OCI-LY1 (cell line): ENCODE results near the gene HOMEZ.

Experiments
- H2AFZ ChIP-seq: fragments of 200-600 bp; sonication (generic), shearing (Covaris generic); 2 replicates; pipeline ENCODE4 v1.6.0; 2014; ENCODE audit warnings: antibody characterized with exemption, mild to moderate bottlenecking, low read length
- H3F3A ChIP-seq: fragments of 200-600 bp; sonication (generic), shearing (Covaris generic); 2 replicates; pipeline ENCODE4 v1.6.0; 2014; ENCODE audit warnings: mild to moderate bottlenecking, antibody characterized with exemption, low read length, moderate library complexity; ENCODE audit not compliant: insufficient read depth
- H3K27ac ChIP-seq: fragments of 200-600 bp; sonication (generic); 2 replicates; pipeline ENCODE4 v1.5.1; 2014; ENCODE audit warnings: low read length, mixed run types, mild to moderate bottlenecking, low read depth; ENCODE audit not compliant: poor library complexity, severe bottlenecking
- H3K27me3 ChIP-seq: fragments of 200-600 bp; sonication (generic); 2 replicates; pipeline ENCODE4 v1.6.0; 2014; ENCODE audit warnings: antibody characterized with exemption, mild to moderate bottlenecking, low read length, moderate library complexity; ENCODE audit not compliant: insufficient read depth
- H3K36me3 ChIP-seq: fragments of 200-600 bp; sonication (generic); 2 replicates; pipeline ENCODE4 v1.6.1; 2014; ENCODE audit warnings: mild to moderate bottlenecking, antibody characterized with exemption, low read length, moderate library complexity, mixed read lengths; ENCODE audit not compliant: insufficient read depth
- H3K4me1 ChIP-seq: fragments of 200-600 bp; sonication (generic); 2 replicates; pipeline ENCODE4 v1.5.1; 2014; ENCODE audit warnings: mild to moderate bottlenecking, low read length, moderate library complexity; ENCODE audit not compliant: insufficient read depth, severe bottlenecking
- H3K4me2 ChIP-seq: fragments of 200-600 bp; sonication (generic), shearing (Covaris generic); 2 replicates; pipeline ENCODE4 v1.6.1; 2014; ENCODE audit warnings: low read length
- H3K4me3 ChIP-seq: fragments of 200-600 bp; sonication (generic); 2 replicates; pipeline ENCODE4 v1.5.1; 2014; ENCODE audit warnings: low read length, low read depth, mild to moderate bottlenecking, mixed read lengths; ENCODE audit not compliant: poor library complexity, severe bottlenecking
- H3K79me2 ChIP-seq: fragments of 200-600 bp; shearing (Covaris generic); 2 replicates; pipeline ENCODE4 v1.6.1; 2016; ENCODE audit warnings: mixed run types, low read length, mixed read lengths; ENCODE audit not compliant: insufficient read depth
- H3K9ac ChIP-seq: fragments of 200-600 bp; sonication (generic), shearing (Covaris generic); 2 replicates; pipeline ENCODE4 v1.6.1; 2014; ENCODE audit warnings: mild to moderate bottlenecking, low read length, mixed read lengths
- H3K9me2 ChIP-seq: fragments of 200-600 bp; sonication (generic), shearing (Covaris generic); 2 replicates; pipeline ENCODE4 v1.6.1; 2014; ENCODE audit warnings: low read depth, mild to moderate bottlenecking, low read length, mixed read lengths
- H3K9me3 ChIP-seq: fragments of 200-600 bp; shearing (Covaris generic); 2 replicates; pipeline ENCODE4 v1.6.1; 2014; ENCODE audit warnings: low read length, mixed read lengths
- H4K20me1 ChIP-seq: fragments of 200-600 bp; sonication (generic), shearing (Covaris generic); 2 replicates; pipeline ENCODE4 v1.6.0; 2016; ENCODE audit warnings: mild to moderate bottlenecking, low read length; ENCODE audit not compliant: insufficient read depth
- CTCF ChIP-seq: fragments of 200-600 bp; sonication (generic), shearing (Covaris generic); IDR thresholded peaks from 2 replicates; pipeline ENCODE4 v1.5.1; 2017; ENCODE audit warnings: mild to moderate bottlenecking, antibody characterized with exemption, low read length, moderate library complexity, mixed read lengths
- EZH2 ChIP-seq: fragments of 200-600 bp; sonication (generic), shearing (Covaris generic); IDR thresholded peaks from 2 replicates; pipeline ENCODE4 v1.8.0; 2017; ENCODE audit warnings: borderline replicate concordance, mixed run types, mild to moderate bottlenecking, antibody characterized with exemption, low read length, moderate library complexity, mixed read lengths

The HOMEZ gene

GRCh38 chr14:23323838-23324454, 38.0 kb upstream of the HOMEZ start:
- Histone ChIP-seq H3K9me2 (no peaks in the 10 kb centered on the region), H3K9ac (no peak overlapping the region), H3K27ac (no peak overlapping the region), H3K79me2 (peaks cover 12% of the 10 kb centered on the region), H3K4me2 (no peak overlapping the region), H3K4me1 (peaks cover 22% of the 10 kb centered on the region), H3K27me3 (no peaks in the 10 kb centered on the region), H4K20me1 (no peaks in the 10 kb centered on the region), H3K36me3 (peaks cover 41% of the 10 kb centered on the region), H3K9me3 (no peaks in the 10 kb centered on the region), H3K4me3 (no peak overlapping the region), H3F3A (no peaks in the 10 kb centered on the region), H2AFZ (no peak overlapping the region)
- no peak for TF ChIP-seq CTCF
- no peak for TF ChIP-seq EZH2

- H3K36me3 ChIP-seq: peaks cover 41% of the 10 kb centered on the region
- H3F3A ChIP-seq: no peaks in the 10 kb centered on the region
- no peaks in the 10 kb centered on the region for H4K20me1 ChIP-seq
- H3K4me3 ChIP-seq: peak overlapping the region; percentile 75
- H3K4me1 ChIP-seq: peaks cover 22% of the 10 kb centered on the region
- H3K27ac ChIP-seq: no peak overlapping the region
- H2AFZ ChIP-seq: no peak overlapping the region
- H3K4me2 ChIP-seq: peak overlapping the region; percentile 96
- peaks cover 12% of the 10 kb centered on the region for H3K79me2 ChIP-seq
- H3K9me3 ChIP-seq: no peaks in the 10 kb centered on the region
- peak overlapping the region; percentile 83 for H3K9ac ChIP-seq
- H3K27me3 ChIP-seq: no peaks in the 10 kb centered on the region
- no peak for TF ChIP-seq CTCF
- TF ChIP-seq EZH2: no peak
- no peaks in the 10 kb centered on the region for H3K9me2 ChIP-seq
Observed at GRCh38 chr14:23322568-23323517, 36.9 kb upstream of the HOMEZ start.

GRCh38 chr14:23321572-23322547, 35.9 kb upstream of the HOMEZ start:
- no peaks in the 10 kb centered on the region for H3K9me3 ChIP-seq
- peak overlapping the region; percentile 83 for H3K9ac ChIP-seq
- H3K27ac ChIP-seq: no peak overlapping the region
- H3K4me3 ChIP-seq: peak overlapping the region; percentile 75
- H3K9me2 ChIP-seq: no peaks in the 10 kb centered on the region
- peaks cover 41% of the 10 kb centered on the region for H3K36me3 ChIP-seq
- no peaks in the 10 kb centered on the region for H3K27me3 ChIP-seq
- H3K4me1 ChIP-seq: peaks cover 22% of the 10 kb centered on the region
- no peaks in the 10 kb centered on the region for H4K20me1 ChIP-seq
- peak overlapping the region; percentile 96 for H3K4me2 ChIP-seq
- H3K79me2 ChIP-seq: peaks cover 12% of the 10 kb centered on the region
- no peaks in the 10 kb centered on the region for H3F3A ChIP-seq
- H2AFZ ChIP-seq: no peak overlapping the region
- TF ChIP-seq EZH2 (no peak), CTCF (no peak)
